ENCODE measurements around the gene CACNG6.

- TF ChIP-seq CTCF (IDR thresholded peaks at IDR 0.05 in 4 of 5, conservative IDR thresholded peaks at IDR 0.05 in 1 of 5), result no peak
- TF ChIP-seq POLR2A (IDR thresholded peaks at IDR 0.05), result no peak
Observed at GRCh38 chr19:53966931-53967330, 24.5 kb upstream of the CACNG6 start.

Measured in gastrocnemius medialis (tissue), 4 donors.